ENCODE data around the gene CHCHD3.
"Not testable (repeated sequence)": the region's sequence is repeated elsewhere in the genome, so short reads cannot be mapped to it uniquely, and the experiment has no call there.

CHCHD3 gene

GRCh38 chr7:132915647-132916046 is 166.2 kb downstream of the CHCHD3 start:
- in situ Hi-C loops (cut with HindIII; ENCODE audit: low sequenced_read_pairs), result no loop called here

DNA sequence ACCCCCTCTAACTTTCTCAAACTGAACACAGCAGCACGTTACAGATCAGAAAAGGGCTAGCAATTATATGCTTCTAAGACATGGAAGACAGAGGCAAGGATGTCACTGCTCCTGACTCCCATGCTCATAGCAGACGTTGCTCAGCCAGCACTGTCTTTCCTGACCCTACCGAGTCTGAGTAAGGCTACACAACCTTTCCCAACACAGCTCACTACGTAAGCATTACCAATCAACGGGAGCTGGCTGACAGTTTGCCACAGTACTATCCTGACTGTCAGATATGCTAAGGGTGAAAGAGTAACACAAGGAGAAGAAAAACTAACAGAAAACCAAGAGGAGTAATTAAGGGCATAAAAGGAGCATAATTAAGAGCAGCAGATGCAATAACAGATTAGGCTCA is 171.2 kb downstream of the CHCHD3 start:
- no peak for DNase-seq (ENCODE audit: low read depth)
- in situ Hi-C loops (cut with HindIII; ENCODE audit: low sequenced_read_pairs), result no loop called here
- TF ChIP-seq, protein P1, sequence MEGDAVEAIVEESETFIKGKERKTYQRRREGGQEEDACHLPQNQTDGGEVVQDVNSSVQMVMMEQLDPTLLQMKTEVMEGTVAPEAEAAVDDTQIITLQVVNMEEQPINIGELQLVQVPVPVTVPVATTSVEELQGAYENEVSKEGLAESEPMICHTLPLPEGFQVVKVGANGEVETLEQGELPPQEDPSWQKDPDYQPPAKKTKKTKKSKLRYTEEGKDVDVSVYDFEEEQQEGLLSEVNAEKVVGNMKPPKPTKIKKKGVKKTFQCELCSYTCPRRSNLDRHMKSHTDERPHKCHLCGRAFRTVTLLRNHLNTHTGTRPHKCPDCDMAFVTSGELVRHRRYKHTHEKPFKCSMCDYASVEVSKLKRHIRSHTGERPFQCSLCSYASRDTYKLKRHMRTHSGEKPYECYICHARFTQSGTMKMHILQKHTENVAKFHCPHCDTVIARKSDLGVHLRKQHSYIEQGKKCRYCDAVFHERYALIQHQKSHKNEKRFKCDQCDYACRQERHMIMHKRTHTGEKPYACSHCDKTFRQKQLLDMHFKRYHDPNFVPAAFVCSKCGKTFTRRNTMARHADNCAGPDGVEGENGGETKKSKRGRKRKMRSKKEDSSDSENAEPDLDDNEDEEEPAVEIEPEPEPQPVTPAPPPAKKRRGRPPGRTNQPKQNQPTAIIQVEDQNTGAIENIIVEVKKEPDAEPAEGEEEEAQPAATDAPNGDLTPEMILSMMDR (IDR thresholded peaks at IDR 0.05; ENCODE audit: low read depth, low read length, missing control alignments), result no peak
- H3K4me3 ChIP-seq (ENCODE audit: low read depth, low read length), result no peak overlapping the region

More at GRCh38 chr7:132915647-132916046, 166.2 kb downstream of the CHCHD3 start:
- no peak overlapping the region for H3K4me3 ChIP-seq (ENCODE audit: low read depth, low read length)
- no peak for DNase-seq (ENCODE audit: low read depth)
- TF ChIP-seq, protein P1 (IDR thresholded peaks at IDR 0.05; ENCODE audit: low read depth, low read length, missing control alignments), result no peak

- TF ChIP-seq, protein P1 (IDR thresholded peaks at IDR 0.05; ENCODE audit: low read depth, low read length, missing control alignments), result no peak
- in situ Hi-C loops (cut with HindIII; ENCODE audit: low sequenced_read_pairs), result no loop called here
- no peak overlapping the region for H3K4me3 ChIP-seq (ENCODE audit: low read depth, low read length)
- no peak for DNase-seq (ENCODE audit: low read depth)
Observed at GRCh38 chr7:132907380-132907940, 174.4 kb downstream of the CHCHD3 start.

- DNase-seq (ENCODE audit: low read depth), result no peak
- TF ChIP-seq, protein P1 (IDR thresholded peaks at IDR 0.05; ENCODE audit: low read depth, low read length, missing control alignments), result no peak
- in situ Hi-C loops (cut with HindIII; ENCODE audit: low sequenced_read_pairs), result no loop called here
- no peak overlapping the region for H3K4me3 ChIP-seq (ENCODE audit: low read depth, low read length)
Observed at GRCh38 chr7:132906193-132906835, 175.6 kb downstream of the CHCHD3 start.

- DNase-seq (ENCODE audit: low read depth); in situ Hi-C loops (cut with HindIII; ENCODE audit: low sequenced_read_pairs); H3K4me3 ChIP-seq (ENCODE audit: low read depth, low read length): not testable (repeated sequence)
Observed at GRCh38 chr7:132905136-132905535, 176.8 kb downstream of the CHCHD3 start.

GRCh38 chr7:132904209-132904608 is 177.7 kb downstream of the CHCHD3 start:
- no peak overlapping the region for H3K4me3 ChIP-seq (ENCODE audit: low read depth, low read length)
- TF ChIP-seq, protein P1 (IDR thresholded peaks at IDR 0.05; ENCODE audit: low read depth, low read length, missing control alignments), result no peak
- DNase-seq (ENCODE audit: low read depth), result no peak
- in situ Hi-C loops (cut with HindIII; ENCODE audit: low sequenced_read_pairs), result no loop called here

DNA sequence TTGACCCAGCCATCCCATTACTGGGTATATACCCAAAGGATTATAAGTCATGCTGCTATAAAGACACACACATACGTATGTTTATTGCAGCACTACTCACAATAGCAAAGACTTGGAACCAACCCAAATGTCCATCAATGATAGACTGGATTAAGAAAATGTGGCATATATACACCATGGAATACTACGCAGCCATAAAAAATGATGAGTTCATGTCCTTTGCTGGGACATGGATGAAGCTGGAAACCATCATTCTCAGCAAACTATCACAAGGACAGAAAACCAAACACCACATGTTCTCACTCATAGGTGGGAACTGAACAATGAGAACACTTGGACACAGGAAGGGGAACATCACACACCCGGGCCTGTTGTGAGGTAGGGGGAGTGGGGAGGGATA is 179.6 kb downstream of the CHCHD3 start:
- in situ Hi-C loops (cut with HindIII; ENCODE audit: low sequenced_read_pairs); DNase-seq (ENCODE audit: low read depth); H3K4me3 ChIP-seq (ENCODE audit: low read depth, low read length): not testable (repeated sequence)

Measured in astrocyte of the cerebellum (primary cell).